Panc1 (cell line): ENCODE data around the gene CAMSAP2. TPM values are rescaled to one million over a fixed set of nuclear protein-coding genes. Genes with fewer than 3 reads are reported as not detected.

Source experiments
- ATAC-seq: fragments of 200-7000 bp; cut with Tn5 transposase; 2 replicates; pipeline ENCODE4 v1.9.1; 2020; ENCODE audit warnings: mild to moderate bottlenecking, moderate library complexity
- BruUV-seq: library from RNA; stranded (reverse); fragments of 400-500 nt; replicated peaks from 2 replicates; lab custom pipeline; 2021; lab: Mats Ljungman, UMichigan
- CTCF ChIA-PET: fragments of 300-600 bp; sonication (Branson Sonifier 250); formaldehyde crosslinking; loops from one replicate; lab custom pipeline; 2022; ENCODE audit warnings: antibody characterized with exemption; lab: Charles Lee
- POLR2A ChIA-PET: fragments of 300-600 bp; sonication (Branson Sonifier 250); formaldehyde crosslinking; loops from one replicate; lab custom pipeline; 2022; ENCODE audit warnings: antibody characterized with exemption; lab: Charles Lee
- DNase-seq: peaks from one replicate; pipeline ENCODE4 v3.0.0-alpha.2; 2010; ENCODE audit warnings: low read depth, low spot score
- H3K27ac ChIP-seq: 2 replicates; pipeline ENCODE4 v1.5.1; 2011; ENCODE audit warnings: mild to moderate bottlenecking, low read length, inconsistent platforms
- H3K27me3 ChIP-seq: fragments of 200-500 bp; sonication (Bioruptor generic); 2 replicates; pipeline ENCODE4 v1.6.0; 2014; ENCODE audit warnings: low read length, inconsistent platforms; ENCODE audit not compliant: control insufficient read depth, insufficient read depth
- H3K36me3 ChIP-seq: fragments of 200-500 bp; sonication (Bioruptor generic); 2 replicates; pipeline ENCODE4 v1.5.1; 2014; ENCODE audit warnings: inconsistent platforms, mild to moderate bottlenecking, low read length, moderate library complexity; ENCODE audit not compliant: control insufficient read depth, insufficient read depth
- H3K4me1 ChIP-seq: 2 replicates; pipeline ENCODE4 v1.5.1; 2011; ENCODE audit warnings: inconsistent platforms, mild to moderate bottlenecking, low read length, moderate library complexity; ENCODE audit not compliant: control insufficient read depth, insufficient read depth
- H3K4me3 ChIP-seq, 2 experiments: 2 replicates each; pipeline ENCODE4 v1.5.1; 2011 to 2012; ENCODE audit warnings: low read depth in 2 of 2, low read length in 2 of 2, mild to moderate bottlenecking in 2 of 2, inconsistent platforms in 1 of 2, moderate library complexity in 1 of 2
- H3K9me3 ChIP-seq: fragments of 200-500 bp; sonication (Bioruptor generic); 2 replicates; pipeline ENCODE4 v1.5.1; 2014; ENCODE audit warnings: low read depth, mild to moderate bottlenecking, inconsistent platforms, low read length, moderate library complexity; ENCODE audit not compliant: control insufficient read depth, insufficient read depth
- POLR2AphosphoS5 ChIP-seq: IDR thresholded peaks from 2 replicates; pipeline ENCODE4 v1.6.1; 2012; ENCODE audit warnings: mild to moderate bottlenecking, low read depth, low read length, moderate library complexity
- SIN3A ChIP-seq: IDR thresholded peaks from 2 replicates; pipeline ENCODE4 v1.6.1; 2012; ENCODE audit warnings: low read depth, mild to moderate bottlenecking, low read length, moderate library complexity, borderline replicate concordance; ENCODE audit not compliant: insufficient read depth
- TCF7L2 ChIP-seq: IDR thresholded peaks from 2 replicates; pipeline ENCODE4 v1.6.1; 2011; ENCODE audit warnings: mild to moderate bottlenecking, low read depth, low read length, inconsistent platforms
- in situ Hi-C: cut with HindIII; loops from 2 replicates; pipeline ENCODE4 v1.10.0; 2016; ENCODE audit warnings: low sequenced_read_pairs, low pct_unique_long_range_greater_than_20kb
- intact Hi-C: fragments of 100-400 bp; cut with micrococcal nuclease; formaldehyde crosslinking; loops from one replicate; pipeline ENCODE4 v1.10.0; 2022; ENCODE audit not compliant: unreplicated experiment
- total RNA-seq: library from RNA; stranded (reverse); gene quantifications from one replicate; pipeline ENCODE4 v1.2.1, GENCODE V29; 2021; ENCODE audit not compliant: unreplicated experiment
- TF ChIP-seq, protein P1 (sequence below): fragments of 450-650 bp; IDR thresholded peaks from 2 replicates; pipeline ENCODE4 v1.5.1; 2017; ENCODE audit warnings: mild to moderate bottlenecking
- TF ChIP-seq, protein P2 (sequence below), 2 experiments: IDR thresholded peaks; 2 replicates each; pipeline ENCODE4 v1.6.1; 2011 to 2012; ENCODE audit warnings: low read depth in 2 of 2, control low read depth in 1 of 2, low read length in 1 of 2, mild to moderate bottlenecking in 1 of 2, moderate library complexity in 1 of 2; ENCODE audit not compliant: insufficient read depth in 1 of 2

Gene CAMSAP2
- total RNA-seq, 1 experiment from 2014 or later, result 40.1 TPM

DNA sequence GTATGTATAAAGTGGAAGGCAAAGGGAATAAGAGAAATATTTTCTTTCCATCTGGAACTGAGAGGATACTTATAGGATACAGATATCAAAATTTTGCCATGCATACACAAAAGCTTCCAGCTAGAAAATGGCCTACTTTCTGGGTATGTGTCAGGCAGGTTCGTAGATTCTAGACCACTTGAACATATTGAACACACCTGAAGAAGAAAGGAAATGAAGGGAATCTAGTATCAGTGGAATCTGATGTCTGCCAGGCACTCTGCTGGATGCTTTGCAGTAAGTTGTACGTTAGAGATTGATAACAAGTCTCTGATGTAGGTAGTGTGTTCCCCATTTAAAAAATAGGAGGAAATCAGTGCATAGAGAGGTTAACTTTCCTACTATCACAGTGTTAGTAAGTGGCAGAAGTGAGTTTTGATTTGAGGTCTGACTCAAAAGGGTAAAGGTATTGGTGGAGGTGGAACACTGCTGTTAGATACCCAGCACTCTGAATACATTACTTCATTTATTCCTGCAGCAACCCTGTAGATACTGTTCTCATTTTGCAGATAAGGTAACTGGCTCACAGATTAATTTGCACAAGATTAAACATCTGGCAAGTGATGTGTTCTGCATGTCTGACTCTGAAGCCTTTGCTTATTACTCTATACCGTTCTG, 3.0 kb downstream of the CAMSAP2 start:
- ATAC-seq, result no peak
- H3K36me3 ChIP-seq, result peaks cover 2% of the 10 kb centered on the region
- intact Hi-C loops (loop anchor here (5.0 kb wide), 1 partner anchor 119 kb away; the partner anchor contains the start of gene KIF14), in situ Hi-C loops (no loop called here)
- ChIA-PET CTCF (no interaction called here), POLR2A (no interaction called here)
- H3K4me3 ChIP-seq, result peak overlapping the region; percentile 37 to 90
- H3K4me1 ChIP-seq, result peaks cover 17% of the 10 kb centered on the region
- H3K27ac ChIP-seq, result peak overlapping the region; percentile 39; the same call in 1 of the 2 replicates
- TF ChIP-seq TCF7L2, result no peak
- TF ChIP-seq, protein P1, sequence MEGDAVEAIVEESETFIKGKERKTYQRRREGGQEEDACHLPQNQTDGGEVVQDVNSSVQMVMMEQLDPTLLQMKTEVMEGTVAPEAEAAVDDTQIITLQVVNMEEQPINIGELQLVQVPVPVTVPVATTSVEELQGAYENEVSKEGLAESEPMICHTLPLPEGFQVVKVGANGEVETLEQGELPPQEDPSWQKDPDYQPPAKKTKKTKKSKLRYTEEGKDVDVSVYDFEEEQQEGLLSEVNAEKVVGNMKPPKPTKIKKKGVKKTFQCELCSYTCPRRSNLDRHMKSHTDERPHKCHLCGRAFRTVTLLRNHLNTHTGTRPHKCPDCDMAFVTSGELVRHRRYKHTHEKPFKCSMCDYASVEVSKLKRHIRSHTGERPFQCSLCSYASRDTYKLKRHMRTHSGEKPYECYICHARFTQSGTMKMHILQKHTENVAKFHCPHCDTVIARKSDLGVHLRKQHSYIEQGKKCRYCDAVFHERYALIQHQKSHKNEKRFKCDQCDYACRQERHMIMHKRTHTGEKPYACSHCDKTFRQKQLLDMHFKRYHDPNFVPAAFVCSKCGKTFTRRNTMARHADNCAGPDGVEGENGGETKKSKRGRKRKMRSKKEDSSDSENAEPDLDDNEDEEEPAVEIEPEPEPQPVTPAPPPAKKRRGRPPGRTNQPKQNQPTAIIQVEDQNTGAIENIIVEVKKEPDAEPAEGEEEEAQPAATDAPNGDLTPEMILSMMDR, result no peak
- TF ChIP-seq SIN3A, result no peak
- TF ChIP-seq, protein P2, sequence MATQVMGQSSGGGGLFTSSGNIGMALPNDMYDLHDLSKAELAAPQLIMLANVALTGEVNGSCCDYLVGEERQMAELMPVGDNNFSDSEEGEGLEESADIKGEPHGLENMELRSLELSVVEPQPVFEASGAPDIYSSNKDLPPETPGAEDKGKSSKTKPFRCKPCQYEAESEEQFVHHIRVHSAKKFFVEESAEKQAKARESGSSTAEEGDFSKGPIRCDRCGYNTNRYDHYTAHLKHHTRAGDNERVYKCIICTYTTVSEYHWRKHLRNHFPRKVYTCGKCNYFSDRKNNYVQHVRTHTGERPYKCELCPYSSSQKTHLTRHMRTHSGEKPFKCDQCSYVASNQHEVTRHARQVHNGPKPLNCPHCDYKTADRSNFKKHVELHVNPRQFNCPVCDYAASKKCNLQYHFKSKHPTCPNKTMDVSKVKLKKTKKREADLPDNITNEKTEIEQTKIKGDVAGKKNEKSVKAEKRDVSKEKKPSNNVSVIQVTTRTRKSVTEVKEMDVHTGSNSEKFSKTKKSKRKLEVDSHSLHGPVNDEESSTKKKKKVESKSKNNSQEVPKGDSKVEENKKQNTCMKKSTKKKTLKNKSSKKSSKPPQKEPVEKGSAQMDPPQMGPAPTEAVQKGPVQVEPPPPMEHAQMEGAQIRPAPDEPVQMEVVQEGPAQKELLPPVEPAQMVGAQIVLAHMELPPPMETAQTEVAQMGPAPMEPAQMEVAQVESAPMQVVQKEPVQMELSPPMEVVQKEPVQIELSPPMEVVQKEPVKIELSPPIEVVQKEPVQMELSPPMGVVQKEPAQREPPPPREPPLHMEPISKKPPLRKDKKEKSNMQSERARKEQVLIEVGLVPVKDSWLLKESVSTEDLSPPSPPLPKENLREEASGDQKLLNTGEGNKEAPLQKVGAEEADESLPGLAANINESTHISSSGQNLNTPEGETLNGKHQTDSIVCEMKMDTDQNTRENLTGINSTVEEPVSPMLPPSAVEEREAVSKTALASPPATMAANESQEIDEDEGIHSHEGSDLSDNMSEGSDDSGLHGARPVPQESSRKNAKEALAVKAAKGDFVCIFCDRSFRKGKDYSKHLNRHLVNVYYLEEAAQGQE (IDR thresholded peaks at IDR 0.05; ENCODE audit: insufficient read depth in 1 of 2, low read depth in 2 of 2, low read length in 1 of 2), result no peak
- no peak for TF ChIP-seq POLR2AphosphoS5
- H3K9me3 ChIP-seq, result no peaks in the 10 kb centered on the region
- BruUV-seq, result no TSS peak
- H3K27me3 ChIP-seq, result no peaks in the 10 kb centered on the region
- no peak for DNase-seq

DNA sequence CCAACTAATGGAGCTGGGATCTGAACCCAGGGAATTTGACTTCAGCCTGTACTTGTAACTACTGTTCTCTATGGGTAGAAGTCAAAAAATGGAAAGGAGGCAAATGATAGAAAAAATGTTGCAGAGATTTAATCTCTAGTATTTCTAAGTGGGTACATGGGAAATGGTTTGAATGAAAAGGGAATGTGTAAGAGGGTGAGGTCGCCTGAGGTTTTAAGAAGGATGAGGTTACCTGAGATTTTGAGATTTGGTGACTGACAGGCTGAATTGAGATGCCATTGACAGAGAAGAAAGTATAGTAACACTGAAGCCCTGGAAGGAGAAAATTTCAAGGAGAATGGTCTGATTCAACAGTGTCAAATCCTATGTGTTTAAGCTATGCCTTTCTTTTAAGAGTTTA, 5.5 kb downstream of the CAMSAP2 start:
- CTCF ChIA-PET, result no interaction called here
- Histone ChIP-seq H3K9me3 (no peaks in the 10 kb centered on the region), H3K36me3 (peaks cover 2% of the 10 kb centered on the region), H3K4me1 (peaks cover 11% of the 10 kb centered on the region; the same call in 1 of the 2 replicates), H3K4me3 (no peak overlapping the region), H3K27me3 (no peaks in the 10 kb centered on the region), H3K27ac (no peak overlapping the region)
- TF ChIP-seq POLR2AphosphoS5, result no peak
- TF ChIP-seq, protein P2 (IDR thresholded peaks at IDR 0.05; ENCODE audit: insufficient read depth in 1 of 2, low read depth in 2 of 2, low read length in 1 of 2), result no peak
- no peak for TF ChIP-seq TCF7L2
- TF ChIP-seq SIN3A, result no peak
- TF ChIP-seq, protein P1, result no peak
- ATAC-seq, result no peak
- in situ Hi-C loops (no loop called here), intact Hi-C loops (loop anchor here (5.0 kb wide), 1 partner anchor 122 kb away; the partner anchor contains the start of gene KIF14)
- no peak for DNase-seq
- POLR2A ChIA-PET, result no interaction called here
- BruUV-seq, result no TSS peak
